T-helper 2 cell treated with Interferon-gamma antibody and Interleukin-4, amounts not matched to agents 5 μg/mL and 100 μg/mL, for 36 hours (primary cell): Measurements from ENCODE around the gene RAPGEF2.

Experiments used
- DNase-seq: peaks from one replicate; pipeline ENCODE4 v3.0.0; 2021; ENCODE audit warnings: low spot score
- H3K27ac Mint-ChIP-seq: one replicate; pipeline ENCODE4 v1.8.0; 2021; ENCODE audit warnings: mild to moderate bottlenecking, mixed read lengths
- H3K27me3 Mint-ChIP-seq: one replicate; pipeline ENCODE4 v1.8.0; 2021; ENCODE audit warnings: low read depth, mixed read lengths
- H3K36me3 Mint-ChIP-seq: one replicate; pipeline ENCODE4 v1.8.0; 2021; ENCODE audit warnings: low read depth, mixed read lengths
- H3K4me1 Mint-ChIP-seq: one replicate; pipeline ENCODE4 v1.8.0; 2021; ENCODE audit warnings: low read depth, mixed read lengths
- H3K4me3 Mint-ChIP-seq: one replicate; pipeline ENCODE4 v1.8.0; 2022; ENCODE audit warnings: mild to moderate bottlenecking, moderate library complexity, mixed read lengths
- H3K9me3 Mint-ChIP-seq: one replicate; pipeline ENCODE4 v1.8.0; 2021; ENCODE audit warnings: mixed read lengths

Gene RAPGEF2

GRCh38 chr4:159272273-159273140 lies 169.6 kb downstream of the RAPGEF2 start:
- Mint-ChIP-seq H3K27me3 (no peaks in the 10 kb centered on the region), H3K4me3 (no peak overlapping the region), H3K27ac (no peak overlapping the region), H3K9me3 (no peaks in the 10 kb centered on the region), H3K4me1 (peaks cover 4% of the 10 kb centered on the region), H3K36me3 (no peaks in the 10 kb centered on the region)
- DNase-seq, result no peak

- H3K4me3 Mint-ChIP-seq, result no peak overlapping the region
- peaks cover 4% of the 10 kb centered on the region for H3K4me1 Mint-ChIP-seq
- no peaks in the 10 kb centered on the region for H3K9me3 Mint-ChIP-seq
- no peaks in the 10 kb centered on the region for H3K36me3 Mint-ChIP-seq
- no peak overlapping the region for H3K27ac Mint-ChIP-seq
- DNase-seq, result no peak
- no peaks in the 10 kb centered on the region for H3K27me3 Mint-ChIP-seq
Measured at GRCh38 chr4:159273141-159273438, 170.2 kb downstream of the RAPGEF2 start.

GRCh38 chr4:159273841-159274240 lies 171.0 kb downstream of the RAPGEF2 start:
- H3K36me3 Mint-ChIP-seq, result no peaks in the 10 kb centered on the region
- H3K27ac Mint-ChIP-seq, result no peak overlapping the region
- H3K4me3 Mint-ChIP-seq, result no peak overlapping the region
- DNase-seq, result no peak
- H3K4me1 Mint-ChIP-seq, result peaks cover 4% of the 10 kb centered on the region
- no peaks in the 10 kb centered on the region for H3K9me3 Mint-ChIP-seq
- no peaks in the 10 kb centered on the region for H3K27me3 Mint-ChIP-seq

GRCh38 chr4:159278399-159278798 lies 175.5 kb downstream of the RAPGEF2 start:
- Mint-ChIP-seq H3K27ac (no peak overlapping the region), H3K4me3 (no peak overlapping the region), H3K27me3 (no peaks in the 10 kb centered on the region), H3K36me3 (no peaks in the 10 kb centered on the region), H3K9me3 (no peaks in the 10 kb centered on the region), H3K4me1 (no peaks in the 10 kb centered on the region)
- DNase-seq, result no peak

- Mint-ChIP-seq H3K4me3 (no peak overlapping the region), H3K27me3 (no peaks in the 10 kb centered on the region), H3K36me3 (no peaks in the 10 kb centered on the region), H3K4me1 (no peaks in the 10 kb centered on the region), H3K27ac (no peak overlapping the region), H3K9me3 (no peaks in the 10 kb centered on the region)
- no peak for DNase-seq
Measured at GRCh38 chr4:159279084-159279483, 176.2 kb downstream of the RAPGEF2 start.

GRCh38 chr4:159280442-159281172 lies 177.7 kb downstream of the RAPGEF2 start:
- Mint-ChIP-seq H3K27me3 (no peaks in the 10 kb centered on the region), H3K4me3 (no peak overlapping the region), H3K36me3 (no peaks in the 10 kb centered on the region), H3K27ac (no peak overlapping the region), H3K4me1 (no peaks in the 10 kb centered on the region), H3K9me3 (no peaks in the 10 kb centered on the region)
- DNase-seq, result no peak

- no peak for DNase-seq
- Mint-ChIP-seq H3K27ac (no peak overlapping the region), H3K27me3 (no peaks in the 10 kb centered on the region), H3K9me3 (no peaks in the 10 kb centered on the region), H3K4me3 (no peak overlapping the region), H3K4me1 (no peaks in the 10 kb centered on the region), H3K36me3 (no peaks in the 10 kb centered on the region)
Measured at GRCh38 chr4:159281771-159282170, 178.9 kb downstream of the RAPGEF2 start.

- no peaks in the 10 kb centered on the region for H3K36me3 Mint-ChIP-seq
- H3K4me3 Mint-ChIP-seq, result no peak overlapping the region
- no peaks in the 10 kb centered on the region for H3K4me1 Mint-ChIP-seq
- H3K27me3 Mint-ChIP-seq, result no peaks in the 10 kb centered on the region
- no peak for DNase-seq
- no peaks in the 10 kb centered on the region for H3K9me3 Mint-ChIP-seq
- H3K27ac Mint-ChIP-seq, result no peak overlapping the region
Measured at GRCh38 chr4:159282329-159282728, 179.4 kb downstream of the RAPGEF2 start.

- H3K36me3 Mint-ChIP-seq, result no peaks in the 10 kb centered on the region
- no peaks in the 10 kb centered on the region for H3K4me1 Mint-ChIP-seq
- DNase-seq, result no peak
- H3K9me3 Mint-ChIP-seq, result no peaks in the 10 kb centered on the region
- H3K4me3 Mint-ChIP-seq, result no peak overlapping the region
- H3K27me3 Mint-ChIP-seq, result no peaks in the 10 kb centered on the region
- no peak overlapping the region for H3K27ac Mint-ChIP-seq
Measured at GRCh38 chr4:159282944-159283343, 180.1 kb downstream of the RAPGEF2 start.

GRCh38 chr4:159283696-159284095 lies 180.8 kb downstream of the RAPGEF2 start:
- H3K27ac Mint-ChIP-seq, result no peak overlapping the region
- no peaks in the 10 kb centered on the region for H3K9me3 Mint-ChIP-seq
- H3K4me1 Mint-ChIP-seq, result no peaks in the 10 kb centered on the region
- no peak overlapping the region for H3K4me3 Mint-ChIP-seq
- no peaks in the 10 kb centered on the region for H3K27me3 Mint-ChIP-seq
- DNase-seq, result no peak
- H3K36me3 Mint-ChIP-seq, result no peaks in the 10 kb centered on the region

- H3K4me1 Mint-ChIP-seq, result no peaks in the 10 kb centered on the region
- H3K36me3 Mint-ChIP-seq, result no peaks in the 10 kb centered on the region
- no peak for DNase-seq
- H3K27ac Mint-ChIP-seq, result no peak overlapping the region
- H3K4me3 Mint-ChIP-seq, result no peak overlapping the region
- H3K9me3 Mint-ChIP-seq, result no peaks in the 10 kb centered on the region
- no peaks in the 10 kb centered on the region for H3K27me3 Mint-ChIP-seq
Measured at GRCh38 chr4:159284113-159284512, 181.2 kb downstream of the RAPGEF2 start.

GRCh38 chr4:159284733-159285132 lies 181.9 kb downstream of the RAPGEF2 start:
- no peaks in the 10 kb centered on the region for H3K36me3 Mint-ChIP-seq

GRCh38 chr4:159287767-159288166 lies 184.9 kb downstream of the RAPGEF2 start:
- H3K27me3 Mint-ChIP-seq, result no peaks in the 10 kb centered on the region
- DNase-seq, result no peak
- no peak overlapping the region for H3K27ac Mint-ChIP-seq
- H3K4me3 Mint-ChIP-seq, result no peak overlapping the region
- H3K9me3 Mint-ChIP-seq, result no peaks in the 10 kb centered on the region
- H3K36me3 Mint-ChIP-seq, result no peaks in the 10 kb centered on the region
- H3K4me1 Mint-ChIP-seq, result no peaks in the 10 kb centered on the region

More at GRCh38 chr4:159284733-159285132, 181.9 kb downstream of the RAPGEF2 start:
- DNase-seq, result no peak
- Mint-ChIP-seq H3K27me3 (no peaks in the 10 kb centered on the region), H3K9me3 (no peaks in the 10 kb centered on the region), H3K27ac (no peak overlapping the region), H3K4me1 (no peaks in the 10 kb centered on the region), H3K4me3 (no peak overlapping the region)

- H3K27ac Mint-ChIP-seq, result no peak overlapping the region
Measured at GRCh38 chr4:159289682-159290081, 186.8 kb downstream of the RAPGEF2 start.

More at GRCh38 chr4:159289682-159290081, 186.8 kb downstream of the RAPGEF2 start:
- H3K36me3 Mint-ChIP-seq, result no peaks in the 10 kb centered on the region
- no peaks in the 10 kb centered on the region for H3K4me1 Mint-ChIP-seq
- H3K27me3 Mint-ChIP-seq, result no peaks in the 10 kb centered on the region
- H3K9me3 Mint-ChIP-seq, result no peaks in the 10 kb centered on the region
- no peak for DNase-seq
- H3K4me3 Mint-ChIP-seq, result no peak overlapping the region
